AG10803 (cell line): ENCODE results near the gene ANAPC16.
A peak's percentile ranks its signal among the peaks of the same experiment; 100 is the strongest.

ENCODE experiments used
- DNase-seq: peaks from one replicate; pipeline ENCODE4 v3.0.0; 2010; ENCODE audit warnings: low read depth
- H3K4me3 ChIP-seq: 2 replicates; pipeline ENCODE4 v1.5.1; 2011; ENCODE audit warnings: mild to moderate bottlenecking, low read length, control low read depth
- CTCF ChIP-seq: conservative IDR thresholded peaks from 2 replicates; pipeline ENCODE4 v1.5.1; 2011; ENCODE audit warnings: mild to moderate bottlenecking, low read length, control low read depth, inconsistent platforms

Gene ANAPC16

GRCh38 chr10:72260239-72260975 lies 44.6 kb downstream of the ANAPC16 start:
- peak overlapping the region; percentile 63 for H3K4me3 ChIP-seq
- TF ChIP-seq CTCF: no peak
- peak; percentile 72 for DNase-seq

- peak overlapping the region; percentile 63 for H3K4me3 ChIP-seq
- TF ChIP-seq CTCF: no peak
- DNase-seq: peak; percentile 65
Measured at GRCh38 chr10:72260976-72261783, 45.4 kb downstream of the ANAPC16 start.

- TF ChIP-seq CTCF: no peak
- H3K4me3 ChIP-seq: no peak overlapping the region
- DNase-seq: no peak
Measured at GRCh38 chr10:72261784-72262404, 46.1 kb downstream of the ANAPC16 start.

- no peak for DNase-seq
- no peak overlapping the region for H3K4me3 ChIP-seq
- no peak for TF ChIP-seq CTCF
Measured at GRCh38 chr10:72263613-72264241, 47.9 kb downstream of the ANAPC16 start.

GRCh38 chr10:72264536-72264935 lies 48.7 kb downstream of the ANAPC16 start:
- H3K4me3 ChIP-seq: no peak overlapping the region
- no peak for DNase-seq
- TF ChIP-seq CTCF: no peak

- TF ChIP-seq CTCF: no peak
- no peak overlapping the region for H3K4me3 ChIP-seq
- DNase-seq: no peak
Measured at GRCh38 chr10:72265508-72265907, 49.7 kb downstream of the ANAPC16 start.
